Neural cell (in vitro differentiated cells): ENCODE results near the gene BMP2K. TPM values are rescaled to one million over a fixed set of nuclear protein-coding genes. Genes with fewer than 3 reads are reported as not detected.

Source experiments
- H2AFZ ChIP-seq: fragments of 200-600, 300-800 bp; sonication (generic), shearing (Covaris generic); 2 replicates; pipeline ENCODE4 v1.6.0; 2014; ENCODE audit warnings: low read depth, mild to moderate bottlenecking, antibody characterized with exemption, low read length, moderate library complexity
- H3F3A ChIP-seq: fragments of 200-600 bp; shearing (Covaris generic); 2 replicates; pipeline ENCODE4 v1.6.1; 2016; ENCODE audit warnings: mild to moderate bottlenecking, moderate library complexity, mixed read lengths, antibody characterized with exemption, low read length; ENCODE audit not compliant: insufficient read depth, poor library complexity, severe bottlenecking
- H3K27ac ChIP-seq: fragments of 200-600, 300-800 bp; sonication (generic), shearing (Covaris generic); 2 replicates; pipeline ENCODE4 v1.5.1; 2014; ENCODE audit warnings: mild to moderate bottlenecking, low read length, moderate library complexity
- H3K27me3 ChIP-seq: fragments of 300-800, 200-600 bp; sonication (generic), shearing (Covaris generic); 2 replicates; pipeline ENCODE4 v1.6.0; 2014; ENCODE audit warnings: mild to moderate bottlenecking, low read depth, low read length, moderate library complexity; ENCODE audit not compliant: insufficient read depth
- H3K36me3 ChIP-seq: fragments of 300-800, 200-600 bp; sonication (generic), shearing (Covaris generic); 2 replicates; pipeline ENCODE4 v1.5.1; 2014; ENCODE audit warnings: mild to moderate bottlenecking, antibody characterized with exemption, low read length, moderate library complexity; ENCODE audit not compliant: insufficient read depth
- H3K4me2 ChIP-seq: fragments of 300-800, 200-600 bp; sonication (generic), shearing (Covaris generic); 2 replicates; pipeline ENCODE4 v1.6.0; 2014; ENCODE audit warnings: mild to moderate bottlenecking, low read length
- H3K4me3 ChIP-seq: fragments of 300-800, 200-600 bp; sonication (generic), shearing (Covaris generic); 2 replicates; pipeline ENCODE4 v1.5.1; 2014; ENCODE audit warnings: mild to moderate bottlenecking, low read length, moderate library complexity
- H3K79me2 ChIP-seq: fragments of 200-600 bp; shearing (Covaris generic); replicated peaks from 2 replicates; pipeline ENCODE4 v1.6.0; 2014; ENCODE audit warnings: mild to moderate bottlenecking, low read length, moderate library complexity; ENCODE audit not compliant: insufficient read depth
- H3K9ac ChIP-seq: fragments of 300-800, 200-600 bp; sonication (generic), shearing (Covaris generic); 2 replicates; pipeline ENCODE4 v1.6.1; 2016; ENCODE audit warnings: mild to moderate bottlenecking, low read length, mixed read lengths
- H3K9me2 ChIP-seq: fragments of 200-600 bp; shearing (Covaris generic); 2 replicates; pipeline ENCODE4 v1.6.1; 2016; ENCODE audit warnings: mild to moderate bottlenecking, low read length, mixed read lengths; ENCODE audit not compliant: insufficient read depth
- H3K9me3 ChIP-seq: fragments of 200-600, 300-800 bp; sonication (generic), shearing (Covaris generic); 2 replicates; pipeline ENCODE4 v1.6.1; 2016; ENCODE audit warnings: mild to moderate bottlenecking, mixed run types, low read length, moderate library complexity, mixed read lengths
- H4K20me1 ChIP-seq: fragments of 200-600 bp; shearing (Covaris generic); 2 replicates; pipeline ENCODE4 v1.6.1; 2016; ENCODE audit warnings: mild to moderate bottlenecking, mixed run types; ENCODE audit not compliant: insufficient read depth
- EP300 ChIP-seq: fragments of 450-650 bp; conservative IDR thresholded peaks from 2 replicates; pipeline ENCODE4 v1.6.1; 2014; ENCODE audit warnings: antibody characterized with exemption, mild to moderate bottlenecking, moderate library complexity; ENCODE audit not compliant: poor library complexity, severe bottlenecking
- EZH2 ChIP-seq: fragments of 200-600, 300-800 bp; shearing (Covaris generic), sonication (generic); IDR thresholded peaks from 2 replicates; pipeline ENCODE4 v1.6.1; 2014; ENCODE audit warnings: antibody characterized with exemption, low read length, borderline replicate concordance, mild to moderate bottlenecking; ENCODE audit not compliant: insufficient read depth, poor library complexity, severe bottlenecking
- MXI1 ChIP-seq: fragments of 450-650 bp; conservative IDR thresholded peaks from 2 replicates; pipeline ENCODE4 v1.6.1; 2014; ENCODE audit warnings: antibody characterized with exemption, mild to moderate bottlenecking; ENCODE audit not compliant: poor library complexity, severe bottlenecking
- POLR2AphosphoS5 ChIP-seq: IDR thresholded peaks from 2 replicates; pipeline ENCODE4 v1.6.1; 2012
- RAD21 ChIP-seq: fragments of 450-650 bp; conservative IDR thresholded peaks from 2 replicates; pipeline ENCODE4 v1.6.1; 2014; ENCODE audit warnings: antibody characterized with exemption, mild to moderate bottlenecking, moderate library complexity
- SMC3 ChIP-seq: fragments of 450-650 bp; conservative IDR thresholded peaks from 2 replicates; pipeline ENCODE4 v1.6.1; 2014; ENCODE audit warnings: antibody characterized with exemption, mild to moderate bottlenecking, moderate library complexity; ENCODE audit not compliant: poor library complexity
- TAF1 ChIP-seq: IDR thresholded peaks from 2 replicates; pipeline ENCODE4 v1.6.1; 2012; ENCODE audit warnings: low read depth
- polyA plus RNA-seq: library from polyadenylated mRNA; depleted of rRNA; stranded (reverse); fragments of >200 nt; gene quantifications from 2 replicates; pipeline ENCODE4 v1.2.3, GENCODE V29; 2014
- TF ChIP-seq, protein P1 (sequence below): fragments of 450-650 bp; IDR thresholded peaks from 2 replicates; pipeline ENCODE4 v1.5.1; 2014; ENCODE audit warnings: antibody characterized with exemption, mild to moderate bottlenecking, moderate library complexity; ENCODE audit not compliant: poor library complexity, severe bottlenecking
- TF ChIP-seq, protein P2 (sequence below): IDR thresholded peaks from 2 replicates; pipeline ENCODE4 v1.6.1; 2012; ENCODE audit warnings: borderline replicate concordance

The BMP2K gene
- polyA plus RNA-seq, 1 donor from 2014 or later: 14.7 TPM

DNA sequence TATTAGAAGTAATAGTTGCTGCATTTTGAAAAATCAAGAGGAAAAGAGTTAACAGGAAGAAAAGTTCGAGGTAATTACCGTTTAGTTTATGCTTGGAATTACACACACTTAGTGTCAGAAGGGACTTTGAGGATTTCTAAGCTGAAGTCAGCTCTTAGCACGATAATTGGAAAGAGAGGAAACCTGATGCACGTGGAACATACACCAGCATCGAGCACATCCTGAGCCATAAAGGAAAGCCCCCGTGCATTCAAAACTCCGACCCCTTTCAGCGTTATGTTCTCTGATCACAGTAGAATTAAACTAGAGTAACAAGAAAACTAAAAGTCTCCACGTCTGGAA is 163.5 kb downstream of the BMP2K start:
- Histone ChIP-seq H2AFZ (peak overlapping the region; percentile 14), H3K27ac (no peak overlapping the region), H3K27me3 (no peaks in the 10 kb centered on the region), H3K4me2 (peak overlapping the region; percentile 88), H3K9me2 (no peaks in the 10 kb centered on the region), H3K9ac (peak overlapping the region; percentile 86), H3K36me3 (no peaks in the 10 kb centered on the region), H3K9me3 (no peaks in the 10 kb centered on the region), H3K4me3 (peak overlapping the region; percentile 83), H3F3A (no peaks in the 10 kb centered on the region), H3K79me2 (peaks cover 16% of the 10 kb centered on the region), H4K20me1 (no peaks in the 10 kb centered on the region)
- TF ChIP-seq, protein P1, sequence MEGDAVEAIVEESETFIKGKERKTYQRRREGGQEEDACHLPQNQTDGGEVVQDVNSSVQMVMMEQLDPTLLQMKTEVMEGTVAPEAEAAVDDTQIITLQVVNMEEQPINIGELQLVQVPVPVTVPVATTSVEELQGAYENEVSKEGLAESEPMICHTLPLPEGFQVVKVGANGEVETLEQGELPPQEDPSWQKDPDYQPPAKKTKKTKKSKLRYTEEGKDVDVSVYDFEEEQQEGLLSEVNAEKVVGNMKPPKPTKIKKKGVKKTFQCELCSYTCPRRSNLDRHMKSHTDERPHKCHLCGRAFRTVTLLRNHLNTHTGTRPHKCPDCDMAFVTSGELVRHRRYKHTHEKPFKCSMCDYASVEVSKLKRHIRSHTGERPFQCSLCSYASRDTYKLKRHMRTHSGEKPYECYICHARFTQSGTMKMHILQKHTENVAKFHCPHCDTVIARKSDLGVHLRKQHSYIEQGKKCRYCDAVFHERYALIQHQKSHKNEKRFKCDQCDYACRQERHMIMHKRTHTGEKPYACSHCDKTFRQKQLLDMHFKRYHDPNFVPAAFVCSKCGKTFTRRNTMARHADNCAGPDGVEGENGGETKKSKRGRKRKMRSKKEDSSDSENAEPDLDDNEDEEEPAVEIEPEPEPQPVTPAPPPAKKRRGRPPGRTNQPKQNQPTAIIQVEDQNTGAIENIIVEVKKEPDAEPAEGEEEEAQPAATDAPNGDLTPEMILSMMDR: no peak
- no peak for TF ChIP-seq POLR2AphosphoS5
- no peak for TF ChIP-seq TAF1
- TF ChIP-seq EP300: no peak
- TF ChIP-seq MXI1: no peak
- TF ChIP-seq, protein P2, sequence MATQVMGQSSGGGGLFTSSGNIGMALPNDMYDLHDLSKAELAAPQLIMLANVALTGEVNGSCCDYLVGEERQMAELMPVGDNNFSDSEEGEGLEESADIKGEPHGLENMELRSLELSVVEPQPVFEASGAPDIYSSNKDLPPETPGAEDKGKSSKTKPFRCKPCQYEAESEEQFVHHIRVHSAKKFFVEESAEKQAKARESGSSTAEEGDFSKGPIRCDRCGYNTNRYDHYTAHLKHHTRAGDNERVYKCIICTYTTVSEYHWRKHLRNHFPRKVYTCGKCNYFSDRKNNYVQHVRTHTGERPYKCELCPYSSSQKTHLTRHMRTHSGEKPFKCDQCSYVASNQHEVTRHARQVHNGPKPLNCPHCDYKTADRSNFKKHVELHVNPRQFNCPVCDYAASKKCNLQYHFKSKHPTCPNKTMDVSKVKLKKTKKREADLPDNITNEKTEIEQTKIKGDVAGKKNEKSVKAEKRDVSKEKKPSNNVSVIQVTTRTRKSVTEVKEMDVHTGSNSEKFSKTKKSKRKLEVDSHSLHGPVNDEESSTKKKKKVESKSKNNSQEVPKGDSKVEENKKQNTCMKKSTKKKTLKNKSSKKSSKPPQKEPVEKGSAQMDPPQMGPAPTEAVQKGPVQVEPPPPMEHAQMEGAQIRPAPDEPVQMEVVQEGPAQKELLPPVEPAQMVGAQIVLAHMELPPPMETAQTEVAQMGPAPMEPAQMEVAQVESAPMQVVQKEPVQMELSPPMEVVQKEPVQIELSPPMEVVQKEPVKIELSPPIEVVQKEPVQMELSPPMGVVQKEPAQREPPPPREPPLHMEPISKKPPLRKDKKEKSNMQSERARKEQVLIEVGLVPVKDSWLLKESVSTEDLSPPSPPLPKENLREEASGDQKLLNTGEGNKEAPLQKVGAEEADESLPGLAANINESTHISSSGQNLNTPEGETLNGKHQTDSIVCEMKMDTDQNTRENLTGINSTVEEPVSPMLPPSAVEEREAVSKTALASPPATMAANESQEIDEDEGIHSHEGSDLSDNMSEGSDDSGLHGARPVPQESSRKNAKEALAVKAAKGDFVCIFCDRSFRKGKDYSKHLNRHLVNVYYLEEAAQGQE: no peak
- no peak for TF ChIP-seq EZH2
- no peak for TF ChIP-seq SMC3
- TF ChIP-seq RAD21: no peak

DNA sequence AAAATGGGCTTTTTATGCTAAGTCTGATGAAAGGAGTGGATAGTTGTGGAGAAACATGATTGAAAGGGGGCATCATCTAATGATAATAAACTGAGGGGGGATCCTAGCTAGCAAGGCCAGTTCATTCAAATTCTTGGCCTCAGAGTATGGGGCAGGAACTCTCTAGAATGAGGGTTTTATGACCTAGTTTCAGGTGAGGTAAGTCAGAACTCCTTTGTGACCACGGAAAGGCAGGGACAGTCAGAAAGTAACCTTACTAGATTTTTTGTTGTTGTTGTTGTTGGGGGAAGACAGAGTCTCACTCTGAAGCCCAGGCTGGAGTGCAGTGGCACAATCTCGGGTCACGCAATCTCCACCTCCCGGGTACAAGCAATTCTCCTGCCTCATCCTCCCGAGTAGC is 164.6 kb downstream of the BMP2K start:
- no peak overlapping the region for H3K4me2 ChIP-seq
- H4K20me1 ChIP-seq: no peaks in the 10 kb centered on the region
- H3K9ac ChIP-seq: no peak overlapping the region
- no peaks in the 10 kb centered on the region for H3K27me3 ChIP-seq
- H3K27ac ChIP-seq: no peak overlapping the region
- no peak overlapping the region for H3K4me3 ChIP-seq
- H3K9me2 ChIP-seq: no peaks in the 10 kb centered on the region
- TF ChIP-seq, protein P1: no peak
- no peak for TF ChIP-seq EP300
- TF ChIP-seq RAD21: no peak
- no peak for TF ChIP-seq POLR2AphosphoS5
- no peak for TF ChIP-seq SMC3
- H3K79me2 ChIP-seq: peaks cover 12% of the 10 kb centered on the region
- H2AFZ ChIP-seq: no peak overlapping the region
- H3F3A ChIP-seq: no peaks in the 10 kb centered on the region
- no peaks in the 10 kb centered on the region for H3K9me3 ChIP-seq
- H3K36me3 ChIP-seq: no peaks in the 10 kb centered on the region
